Upper lobe of left lung (tissue), 4 donors: ENCODE data around the gene PHLDA3.

Experiments
- CTCF ChIP-seq, 6 experiments: fragments of 450-650 bp in 4 of 6; fragments of 200-600 bp in 2 of 6; sonication (generic) in 2 of 6; IDR thresholded peaks; one replicate each; pipeline ENCODE4 v1.5.1; 2016 to 2019; ENCODE audit warnings: antibody characterized with exemption in 6 of 6
- POLR2A ChIP-seq, 4 donors: fragments of 450-650 bp; IDR thresholded peaks; one replicate each; pipeline ENCODE4 v1.5.1; 2016 to 2017; ENCODE audit warnings: antibody characterized with exemption in 4 of 4, mild to moderate bottlenecking in 2 of 4
- POLR2AphosphoS5 ChIP-seq, 2 donors: sonication (generic); formaldehyde crosslinking; IDR thresholded peaks; one replicate each; pipeline ENCODE4 v1.5.1; 2017; ENCODE audit warnings: antibody characterized with exemption in 2 of 2

- TF ChIP-seq POLR2AphosphoS5 (IDR thresholded peaks at IDR 0.05), result no peak
- no peak for TF ChIP-seq CTCF (IDR thresholded peaks at IDR 0.05)
- no peak for TF ChIP-seq POLR2A (IDR thresholded peaks at IDR 0.05)
These were observed 7.8 kb upstream of the PHLDA3 start for GRCh38 chr1:201476670-201477344.
